ENCODE data around the gene SNX25.
A peak's percentile ranks its signal among the peaks of the same experiment; 100 is the strongest.

Gene SNX25

DNA sequence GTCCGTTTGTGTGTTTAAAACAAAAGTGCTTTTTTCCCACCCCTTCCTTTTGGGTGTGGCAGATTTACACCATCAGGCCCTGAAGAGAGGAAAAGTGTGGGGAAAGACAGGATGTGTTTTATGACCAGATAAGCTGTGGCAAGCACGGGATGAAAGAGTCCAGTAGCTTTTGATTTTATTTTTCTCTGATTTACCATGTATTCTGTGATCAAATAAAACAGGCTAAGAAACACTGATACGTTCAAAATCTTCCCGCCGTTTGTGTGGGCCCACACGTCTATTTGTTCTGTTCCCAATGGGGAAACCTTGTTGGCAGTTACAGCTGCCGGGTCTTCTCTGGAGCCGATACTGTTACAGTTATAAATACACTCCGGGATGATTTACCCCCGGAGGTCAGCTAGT lies 175.5 kb downstream of the SNX25 start:
- DNase-seq = no peak

DNA sequence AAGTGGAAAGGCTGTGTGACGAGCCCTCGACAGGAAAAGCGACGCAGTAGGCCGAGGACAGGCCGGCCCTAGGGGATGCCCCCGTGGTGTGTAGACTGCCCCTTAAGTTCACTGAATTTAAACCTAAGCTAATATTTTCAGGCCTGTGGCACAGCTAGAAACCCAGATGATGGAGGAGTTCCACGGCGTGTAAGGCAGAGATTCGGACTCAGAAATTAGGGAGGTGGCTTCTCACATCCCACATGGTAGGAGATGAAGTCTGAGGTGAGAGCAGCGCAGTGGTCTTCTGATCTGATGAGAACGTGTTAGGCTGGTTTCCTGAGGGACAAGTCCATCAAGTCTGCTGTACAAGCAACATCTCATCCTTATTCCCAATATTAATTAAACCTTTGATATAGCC lies 178.6 kb downstream of the SNX25 start:
- no peak for DNase-seq

DNA sequence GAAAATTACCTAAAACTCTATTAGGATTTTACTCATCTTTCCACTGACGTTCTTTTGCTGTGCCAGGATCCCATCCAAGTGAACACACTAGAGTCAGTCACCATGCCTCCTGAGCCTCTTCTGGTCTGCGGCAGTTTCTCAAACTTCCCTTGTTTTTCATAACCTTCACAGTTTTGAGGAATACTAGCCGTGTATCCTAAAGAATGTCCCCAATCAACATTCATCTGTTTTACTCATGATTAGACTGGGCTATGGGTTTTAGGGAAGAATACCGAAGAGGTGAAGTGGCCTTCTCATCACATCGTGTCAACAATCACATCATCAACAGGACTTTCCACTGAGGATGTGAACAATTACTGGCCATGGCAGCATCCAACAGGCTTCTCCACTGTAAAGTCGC lies 181.5 kb downstream of the SNX25 start:
- DNase-seq = no peak

DNA sequence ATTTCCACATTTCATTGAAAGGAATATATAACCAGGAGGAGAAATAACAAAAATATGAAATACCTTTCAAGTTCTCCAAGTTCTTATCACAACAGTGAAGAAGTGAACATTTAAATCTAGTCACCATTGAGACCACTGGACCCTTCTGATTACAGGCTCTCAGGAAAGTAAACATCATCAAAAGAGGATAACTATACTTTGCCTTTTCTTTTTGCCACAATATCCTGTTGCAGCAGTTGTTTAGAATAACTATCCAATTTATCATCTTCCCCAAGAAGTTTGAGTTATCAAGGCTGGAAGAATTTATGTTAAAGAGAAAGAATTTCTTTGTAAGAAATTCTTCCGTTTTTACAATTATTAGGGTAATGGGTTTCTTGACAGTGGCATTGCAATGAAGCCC lies 182.8 kb downstream of the SNX25 start:
- no peak for DNase-seq

DNA sequence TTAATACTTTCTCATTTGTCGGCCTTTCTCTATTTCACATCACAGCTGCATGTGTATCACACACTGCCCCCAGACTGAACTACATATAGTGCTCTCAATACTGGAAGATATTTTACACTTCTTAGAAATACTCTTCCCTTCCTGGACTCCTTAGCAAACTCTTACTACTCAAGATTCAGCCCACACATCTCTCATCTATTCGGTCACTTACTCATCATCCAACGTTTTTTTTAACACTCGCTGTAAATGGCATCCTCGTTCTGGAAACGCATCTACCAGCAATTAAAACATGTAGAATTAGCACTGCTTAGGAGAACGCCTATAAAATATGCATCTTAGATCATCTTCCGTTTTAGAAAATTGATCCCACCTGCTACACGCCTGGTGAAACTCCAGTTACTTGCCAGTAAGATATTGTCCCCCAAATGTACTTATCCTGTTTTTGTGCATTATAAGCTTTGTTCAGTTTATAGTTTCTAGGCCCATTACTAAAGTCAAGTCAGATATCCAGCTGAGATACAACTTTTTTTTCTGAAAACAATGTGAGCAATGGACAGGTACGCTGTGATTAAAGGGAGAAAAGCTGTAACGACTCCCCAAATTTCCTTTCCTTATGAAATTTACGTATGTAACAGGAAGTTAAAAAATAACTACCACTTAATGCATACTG lies 185.3 kb downstream of the SNX25 start:
- no peak for DNase-seq

DNA sequence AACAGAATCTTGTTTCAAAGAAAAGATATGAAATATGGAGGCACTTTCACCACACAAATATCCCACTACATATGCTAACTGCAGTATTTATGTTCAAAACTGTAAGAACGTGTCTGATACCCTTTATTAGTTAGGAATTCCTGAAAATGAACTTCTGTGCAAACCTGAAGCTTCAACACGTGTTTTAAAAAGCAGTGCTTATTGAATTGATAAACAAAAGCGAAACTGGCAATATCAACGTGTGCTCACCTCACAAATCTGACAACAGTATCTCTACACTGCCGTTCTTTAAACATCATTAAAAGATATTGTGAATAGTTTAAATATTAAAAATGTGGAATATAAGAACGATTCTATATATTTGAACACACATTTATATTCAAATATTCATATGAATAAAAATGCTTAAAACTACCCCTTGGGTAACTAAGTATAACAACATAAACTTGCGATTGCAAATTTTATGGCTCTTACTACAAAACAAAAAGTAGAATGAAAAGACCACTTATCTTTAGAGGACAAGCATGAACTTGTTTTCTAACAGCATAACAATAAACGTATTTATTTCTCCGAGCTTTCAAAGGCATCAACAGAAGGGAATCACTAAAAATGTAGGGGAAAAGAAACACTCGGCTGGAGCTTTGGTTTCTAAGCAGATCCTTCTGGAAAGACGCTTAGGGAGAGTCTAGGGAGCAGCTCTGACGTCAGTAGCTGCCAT lies 186.0 kb downstream of the SNX25 start, which contains the start of gene LRP2BP:
Gene LRP2BP (minus strand): TSS at position 687 of the 718 bp plus-strand sequence. CDS start 17,738 bp downstream, outside the sequence.
- DNase-seq = no peak

DNA sequence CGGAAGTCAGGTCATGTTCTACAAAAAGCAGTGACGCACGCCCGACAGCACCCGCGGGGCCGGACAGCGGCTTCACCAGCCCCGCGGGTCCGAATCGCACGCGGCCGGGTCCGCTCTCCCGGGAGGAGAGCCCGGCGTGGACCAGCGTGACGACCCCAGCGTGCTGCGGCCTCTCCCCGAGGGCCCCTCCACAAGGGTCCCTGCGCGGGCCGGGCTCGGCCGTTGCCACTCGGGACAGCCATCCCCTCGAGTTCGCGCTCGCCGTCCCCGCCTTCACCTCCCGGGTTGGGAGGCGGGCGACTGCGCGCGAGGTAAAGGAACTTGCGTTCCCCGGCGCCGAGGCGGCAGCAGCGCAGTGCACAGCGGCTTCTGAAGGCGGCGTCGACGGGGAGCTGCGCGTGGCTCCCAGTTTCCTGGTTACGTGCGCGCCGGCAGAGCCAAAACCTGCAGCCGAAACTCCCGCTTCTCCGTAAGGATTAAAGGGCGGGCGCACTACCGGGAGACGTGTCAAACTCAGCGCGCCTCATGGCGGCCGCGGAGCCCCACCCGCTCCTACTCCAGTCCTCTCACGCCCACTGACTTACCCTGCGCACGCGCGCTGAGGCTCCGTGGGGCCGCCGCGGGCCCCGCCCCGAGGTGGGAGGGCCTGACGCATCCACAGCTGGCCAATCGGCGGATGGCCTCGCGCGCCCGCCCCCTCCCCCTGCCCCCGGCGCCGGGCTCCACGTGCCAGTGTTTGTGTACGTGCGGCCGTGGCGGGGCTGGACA lies 186.7 kb downstream of the SNX25 start:
- peak; percentile 97 for DNase-seq

DNA sequence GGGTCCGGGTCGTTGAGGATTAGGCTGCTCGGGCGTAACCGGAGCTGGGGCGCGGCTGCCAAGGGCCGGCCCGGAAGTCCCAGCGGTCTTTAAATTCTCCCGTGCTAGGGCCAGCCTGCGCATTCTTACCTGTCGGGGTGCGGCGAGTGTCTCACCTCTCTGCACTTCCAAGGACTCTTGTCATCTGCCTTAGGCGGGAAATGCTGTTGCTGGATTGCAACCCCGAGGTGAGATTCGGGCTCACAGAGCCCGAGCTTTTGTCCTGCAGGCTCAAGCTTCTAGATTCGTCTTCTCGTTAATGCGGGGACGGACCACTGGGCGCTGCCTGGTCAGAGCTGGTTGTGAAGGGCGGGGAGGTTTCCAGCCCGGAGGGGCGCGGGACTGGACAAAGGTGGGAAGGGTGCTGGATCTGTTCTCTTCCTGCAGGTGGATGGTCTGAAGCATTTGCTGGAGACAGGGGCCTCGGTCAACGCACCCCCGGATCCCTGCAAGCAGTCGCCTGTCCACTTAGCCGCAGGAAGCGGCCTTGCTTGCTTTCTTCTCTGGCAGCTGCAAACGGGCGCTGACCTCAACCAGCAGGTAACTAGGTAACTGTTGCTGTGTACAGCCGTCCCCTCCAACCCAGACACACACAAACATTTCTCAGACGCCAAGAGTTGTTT lies 187.5 kb downstream of the SNX25 start, which contains the start of gene ANKRD37:
Gene ANKRD37 (plus strand): TSS at position 118 of the 662 bp plus-strand sequence. CDS start 83 bp downstream, at position 201.
- no peak for DNase-seq

DNA sequence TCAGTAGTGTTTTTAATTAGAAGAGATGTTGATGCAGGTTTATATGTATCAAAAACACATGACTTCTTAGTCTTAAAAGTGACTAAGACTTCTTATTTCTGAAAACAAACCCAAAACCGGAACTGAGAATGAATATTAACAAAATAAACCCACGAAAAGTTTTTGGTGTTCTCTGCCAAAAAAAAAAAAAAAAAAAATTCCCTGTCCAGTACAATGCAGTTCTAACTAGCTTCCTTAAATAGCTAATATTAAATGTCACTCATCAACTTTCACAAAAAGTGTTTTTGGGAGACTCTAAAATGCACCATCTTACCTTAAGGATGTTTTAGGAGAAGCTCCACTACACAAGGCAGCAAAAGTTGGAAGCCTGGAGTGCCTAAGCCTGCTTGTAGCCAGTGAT lies 189.2 kb downstream of the SNX25 start:
- DNase-seq = no peak

DNA sequence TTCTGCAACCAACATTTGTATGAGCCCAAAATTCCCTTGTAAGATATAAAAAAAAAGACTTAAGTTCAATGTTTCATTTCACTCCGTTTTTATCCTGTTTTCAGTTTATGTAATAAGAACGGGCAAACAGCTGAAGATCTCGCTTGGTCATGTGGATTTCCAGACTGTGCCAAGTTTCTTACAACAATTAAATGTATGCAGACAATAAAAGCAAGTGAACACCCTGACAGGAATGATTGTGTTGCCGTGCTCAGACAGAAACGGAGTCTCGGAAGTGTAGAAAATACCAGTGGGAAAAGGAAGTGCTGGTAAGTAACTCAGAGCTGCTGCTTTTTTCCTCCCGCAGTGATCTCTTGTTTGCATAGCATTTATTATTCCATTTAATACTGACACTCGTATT lies 190.1 kb downstream of the SNX25 start:
- DNase-seq = no peak

DNA sequence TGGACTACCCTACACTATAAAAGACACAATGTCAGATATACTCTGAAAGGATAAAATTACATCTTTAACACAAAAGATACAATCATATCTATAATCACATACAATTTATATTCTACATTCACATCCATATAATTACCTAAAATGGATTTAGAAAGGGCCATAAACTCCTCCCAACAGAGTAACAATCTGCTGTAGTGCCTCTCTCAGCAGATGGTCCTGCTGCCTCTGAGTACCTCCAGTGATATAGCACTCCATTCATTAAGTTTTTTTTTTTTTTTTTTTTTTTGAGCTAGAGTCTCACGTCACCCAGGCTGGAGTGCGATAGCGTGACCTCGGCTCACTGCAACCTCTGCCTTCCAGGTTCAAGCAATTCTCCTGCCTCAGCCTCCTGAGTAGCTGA lies 194.6 kb downstream of the SNX25 start:
- DNase-seq = no peak

DNA sequence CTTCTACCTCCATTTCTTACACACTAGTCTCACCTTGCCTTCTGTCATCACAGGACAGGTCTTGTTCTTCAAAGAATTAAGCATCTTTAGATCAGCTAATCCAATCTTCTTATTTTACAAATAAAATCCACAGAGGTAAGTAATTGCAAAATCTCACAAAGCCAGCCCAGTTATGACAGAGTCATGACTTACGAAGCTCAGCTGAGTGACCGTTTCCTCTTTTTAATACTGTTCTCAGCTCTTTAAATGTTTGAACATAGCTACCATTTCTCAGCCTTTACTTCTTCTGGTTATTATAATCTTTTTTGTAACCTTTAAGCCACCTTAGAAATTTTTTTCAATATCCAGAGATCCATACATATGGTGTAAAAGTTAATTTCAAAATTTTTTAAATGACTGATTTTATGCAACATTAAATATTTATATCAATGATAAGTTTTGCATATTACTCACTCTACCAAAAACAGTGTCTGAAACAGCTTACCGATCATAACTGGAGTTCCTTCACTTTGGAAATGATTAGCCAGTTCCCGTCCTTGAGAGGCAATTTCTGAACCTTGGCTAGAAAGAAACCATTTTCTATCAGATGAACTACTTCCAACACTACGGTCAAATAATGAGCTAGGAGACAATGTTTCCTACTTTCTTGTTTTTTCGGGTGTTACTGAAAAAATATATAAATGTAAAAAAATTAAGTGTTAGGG lies 196.1 kb downstream of the SNX25 start:
- no peak for DNase-seq

DNA sequence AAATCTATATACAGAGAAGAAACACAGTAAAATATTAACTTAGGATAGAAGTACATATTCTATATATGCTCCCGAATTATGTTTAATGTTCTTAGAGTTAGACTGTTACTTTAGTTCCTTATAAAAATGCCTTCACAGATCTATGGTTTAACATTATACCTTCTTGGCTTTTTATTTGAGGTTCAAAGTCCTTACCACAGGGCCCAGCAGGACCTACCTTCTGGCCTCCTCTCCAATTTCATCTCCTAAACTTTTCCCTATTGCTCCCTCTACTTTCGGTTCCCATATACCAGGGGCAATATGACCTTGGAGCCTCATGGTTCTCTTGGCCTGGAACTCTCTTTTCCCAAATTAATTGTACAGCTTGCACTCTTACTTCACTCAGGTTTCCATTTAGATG lies 199.0 kb downstream of the SNX25 start:
- no peak for DNase-seq

DNA sequence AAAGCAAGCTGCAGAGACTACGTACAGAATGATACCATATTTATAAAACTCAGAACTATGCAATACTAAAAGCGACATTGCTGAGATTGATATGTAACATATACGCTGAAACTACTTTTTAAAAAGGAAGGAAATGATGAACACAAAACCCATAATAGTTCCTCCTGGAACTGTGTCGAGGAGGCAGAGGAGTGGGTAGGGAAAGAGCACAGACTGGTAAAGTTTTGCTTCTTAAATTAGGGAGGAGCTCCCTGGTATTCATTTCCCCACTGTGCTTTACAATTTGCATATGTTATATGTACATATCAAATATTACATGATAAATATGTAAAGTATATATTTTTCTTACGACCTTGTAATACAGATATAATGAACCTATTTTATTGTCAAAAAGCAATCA lies 202.5 kb downstream of the SNX25 start:
- no peak for DNase-seq

DNA sequence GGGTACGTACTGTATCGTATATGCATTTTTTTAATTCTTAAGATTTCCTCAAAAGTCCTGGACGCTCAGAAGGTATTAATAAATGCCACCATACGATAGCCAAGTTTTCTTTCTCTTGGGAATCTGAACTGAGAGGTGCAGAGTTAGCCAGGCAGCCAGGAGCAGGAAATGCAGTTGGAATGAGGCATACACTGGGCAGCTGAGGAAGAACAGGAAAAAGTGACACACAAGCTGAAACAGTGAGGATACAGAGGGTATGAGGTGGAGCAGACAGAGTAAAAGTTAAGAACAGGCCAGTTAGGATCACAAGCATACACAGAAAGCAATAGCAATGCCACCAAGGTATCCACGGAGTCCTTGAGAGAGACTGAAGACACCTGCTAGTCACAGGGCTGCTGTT lies 203.0 kb downstream of the SNX25 start:
- no peak for DNase-seq
